Measurements from ENCODE around the gene MRPL21.

MRPL21 gene

GRCh38 chr11:68913188-68913587 lies 9.6 kb upstream of the MRPL21 start:
- peak; percentile 13 for DNase-seq (ENCODE audit: low spot score)
- in situ Hi-C loops (cut with MboI; ENCODE audit: low sequenced_read_pairs, unreplicated experiment), result no loop called here
- TF ChIP-seq, protein P1, sequence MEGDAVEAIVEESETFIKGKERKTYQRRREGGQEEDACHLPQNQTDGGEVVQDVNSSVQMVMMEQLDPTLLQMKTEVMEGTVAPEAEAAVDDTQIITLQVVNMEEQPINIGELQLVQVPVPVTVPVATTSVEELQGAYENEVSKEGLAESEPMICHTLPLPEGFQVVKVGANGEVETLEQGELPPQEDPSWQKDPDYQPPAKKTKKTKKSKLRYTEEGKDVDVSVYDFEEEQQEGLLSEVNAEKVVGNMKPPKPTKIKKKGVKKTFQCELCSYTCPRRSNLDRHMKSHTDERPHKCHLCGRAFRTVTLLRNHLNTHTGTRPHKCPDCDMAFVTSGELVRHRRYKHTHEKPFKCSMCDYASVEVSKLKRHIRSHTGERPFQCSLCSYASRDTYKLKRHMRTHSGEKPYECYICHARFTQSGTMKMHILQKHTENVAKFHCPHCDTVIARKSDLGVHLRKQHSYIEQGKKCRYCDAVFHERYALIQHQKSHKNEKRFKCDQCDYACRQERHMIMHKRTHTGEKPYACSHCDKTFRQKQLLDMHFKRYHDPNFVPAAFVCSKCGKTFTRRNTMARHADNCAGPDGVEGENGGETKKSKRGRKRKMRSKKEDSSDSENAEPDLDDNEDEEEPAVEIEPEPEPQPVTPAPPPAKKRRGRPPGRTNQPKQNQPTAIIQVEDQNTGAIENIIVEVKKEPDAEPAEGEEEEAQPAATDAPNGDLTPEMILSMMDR (IDR thresholded peaks at IDR 0.05; ENCODE audit: borderline replicate concordance, control extremely low read depth, extremely low read depth, insufficient read depth, missing control alignments), result no peak

- TF ChIP-seq, protein P1 (IDR thresholded peaks at IDR 0.05; ENCODE audit: borderline replicate concordance, control extremely low read depth, extremely low read depth, insufficient read depth, missing control alignments), result no peak
- in situ Hi-C loops (cut with MboI; ENCODE audit: low sequenced_read_pairs, unreplicated experiment), result no loop called here
Measured at GRCh38 chr11:68912254-68912653, 8.6 kb upstream of the MRPL21 start.

GRCh38 chr11:68911731-68912130 lies 8.1 kb upstream of the MRPL21 start:
- DNase-seq (ENCODE audit: low spot score), result peak; percentile 11
- TF ChIP-seq, protein P1 (IDR thresholded peaks at IDR 0.05; ENCODE audit: borderline replicate concordance, control extremely low read depth, extremely low read depth, insufficient read depth, missing control alignments), result no peak
- in situ Hi-C loops (cut with MboI; ENCODE audit: low sequenced_read_pairs, unreplicated experiment), result no loop called here

More at GRCh38 chr11:68912254-68912653, 8.6 kb upstream of the MRPL21 start:
- no peak for DNase-seq (ENCODE audit: low spot score)

DNA sequence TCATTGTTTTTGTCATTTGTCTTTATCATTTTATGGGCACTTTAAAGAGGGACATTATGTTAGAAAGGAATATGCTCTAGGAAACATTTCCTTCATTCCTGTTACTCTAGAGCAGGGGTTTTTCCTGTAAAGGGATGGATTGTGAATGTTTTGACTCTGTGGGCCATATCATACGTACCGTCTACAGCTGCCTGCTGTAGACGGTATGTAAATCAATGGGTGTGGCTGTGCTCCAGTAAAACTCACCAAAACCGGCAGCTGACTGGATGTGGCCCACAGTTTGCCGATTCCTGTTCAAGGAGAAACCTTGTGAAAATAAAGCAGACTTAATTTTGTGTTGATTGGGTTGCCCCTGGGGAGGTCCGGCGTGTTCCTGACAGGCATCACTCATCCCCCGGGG lies 7.3 kb upstream of the MRPL21 start:
- in situ Hi-C loops (cut with MboI; ENCODE audit: low sequenced_read_pairs, unreplicated experiment), result no loop called here
- TF ChIP-seq, protein P1 (IDR thresholded peaks at IDR 0.05; ENCODE audit: borderline replicate concordance, control extremely low read depth, extremely low read depth, insufficient read depth, missing control alignments), result no peak
- no peak for DNase-seq (ENCODE audit: low spot score)

- TF ChIP-seq, protein P1 (IDR thresholded peaks at IDR 0.05; ENCODE audit: borderline replicate concordance, control extremely low read depth, extremely low read depth, insufficient read depth, missing control alignments), result no peak
- in situ Hi-C loops (cut with MboI; ENCODE audit: low sequenced_read_pairs, unreplicated experiment), result no loop called here
- no peak for DNase-seq (ENCODE audit: low spot score)
Measured at GRCh38 chr11:68908273-68908672, 4.6 kb upstream of the MRPL21 start.

DNA sequence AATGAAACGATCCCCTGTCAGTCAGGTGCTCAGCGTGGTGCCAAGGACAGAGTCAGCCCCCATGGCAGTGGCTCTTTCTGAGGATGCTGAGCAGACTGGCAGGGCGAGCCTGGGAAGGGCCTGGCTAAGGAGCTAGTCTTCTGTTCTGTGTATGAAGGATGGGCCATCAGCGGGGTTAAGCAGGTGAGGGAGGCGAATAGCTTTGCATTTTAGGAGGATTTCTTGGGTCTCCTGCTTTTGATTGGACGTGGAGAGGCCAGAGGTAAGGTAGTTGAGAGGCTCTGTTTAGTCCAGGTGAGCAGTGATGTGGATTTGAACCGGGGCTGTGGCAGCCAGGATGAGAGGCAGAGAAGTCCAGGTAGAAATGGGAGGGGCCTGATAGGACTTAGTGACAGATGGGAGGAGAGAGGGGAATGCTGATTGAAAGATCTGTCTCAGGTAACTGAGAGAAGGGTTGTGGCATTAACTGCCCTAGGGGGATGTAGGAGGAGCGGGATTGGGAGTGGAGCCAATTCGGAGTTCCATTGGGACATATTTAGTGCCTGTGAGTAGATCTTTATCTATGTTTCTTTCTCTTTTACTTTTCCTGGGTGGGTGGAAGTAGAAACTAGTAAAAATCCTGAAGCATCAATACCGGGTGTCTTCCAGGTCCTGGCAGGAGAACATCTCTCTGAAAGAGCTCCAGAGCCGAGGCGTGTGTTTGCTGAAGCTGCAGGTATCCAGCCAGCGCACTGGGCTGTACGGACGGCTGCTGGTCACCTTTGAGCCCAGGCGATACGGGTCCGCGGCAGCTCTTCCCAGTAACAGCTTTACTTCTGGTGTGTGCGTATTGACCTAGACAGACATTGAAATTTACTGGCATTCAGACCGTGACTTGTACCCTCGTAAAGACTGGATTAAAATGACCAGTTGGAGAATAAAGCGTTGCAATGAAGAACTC lies 2.1 kb upstream of the MRPL21 start:
- in situ Hi-C loops (cut with MboI; ENCODE audit: low sequenced_read_pairs, unreplicated experiment), result no loop called here
- TF ChIP-seq, protein P1 (IDR thresholded peaks at IDR 0.05; ENCODE audit: borderline replicate concordance, control extremely low read depth, extremely low read depth, insufficient read depth, missing control alignments), result no peak
- DNase-seq (ENCODE audit: low spot score), result no peak
